Testis (tissue), 3 donors: Measurements from ENCODE around the gene SLF2. TPM values are rescaled to one million over a fixed set of nuclear protein-coding genes. Genes with fewer than 3 reads are reported as not detected.

Experiments
- DNase-seq: peaks from one replicate; pipeline ENCODE4 v3.0.0-alpha.2; 2019
- H3K27ac ChIP-seq, 2 donors: fragments of 200-600 bp; sonication (generic); one replicate each; pipeline ENCODE4 v1.5.1; 2019
- H3K27me3 ChIP-seq: fragments of 200-600 bp; sonication (generic); one replicate; pipeline ENCODE4 v1.5.1; 2019
- H3K36me3 ChIP-seq: fragments of 200-600 bp; sonication (generic); one replicate; pipeline ENCODE4 v1.5.1; 2017; ENCODE audit warnings: low read depth; ENCODE audit errors: missing control alignments
- H3K4me1 ChIP-seq: fragments of 200-600 bp; sonication (generic); one replicate; pipeline ENCODE4 v1.5.1; 2019
- H3K4me3 ChIP-seq, 2 donors: fragments of 200-600 bp; sonication (generic); one replicate each; pipeline ENCODE4 v1.5.1; 2017 to 2019
- H3K9me3 ChIP-seq: fragments of 200-600 bp; sonication (generic); one replicate; pipeline ENCODE4 v1.5.1; 2017
- CTCF ChIP-seq, 3 experiments: fragments of 450-650 bp in 2 of 3; fragments of 200-600 bp in 1 of 3; sonication (generic) in 1 of 3; IDR thresholded peaks; one replicate each; pipeline ENCODE4 v1.5.1; 2016 to 2019; ENCODE audit warnings: antibody characterized with exemption in 3 of 3, mild to moderate bottlenecking in 2 of 3, moderate library complexity in 1 of 3
- POLR2A ChIP-seq: fragments of 450-650 bp; IDR thresholded peaks from one replicate; pipeline ENCODE4 v1.6.1; 2017; ENCODE audit warnings: antibody characterized with exemption, mild to moderate bottlenecking, moderate library complexity
- WGBS, 2 donors: methylation state at CpG; one replicate each; pipeline ENCODE4 v1.1.5; 2018; 5-methylcytosine and 5-hydroxymethylcytosine counted together
- intact Hi-C: fragments of 100-400 bp; cut with DNase I; formaldehyde crosslinking; loops from one replicate; pipeline ENCODE4 v1.15.1; 2023; ENCODE audit warnings: low total_unique reads
- polyA plus RNA-seq: library from polyadenylated mRNA; stranded (reverse); fragments of 350-450 nt; fragmentation: Illumina TruSeq; extraction: RNeasy Lipid Tissue Mini Kit (QIAGEN cat#74804); gene quantifications from one replicate; pipeline ENCODE4 v1.2.3, GENCODE V29; 2014; ENCODE audit warnings: low read depth, low replicate concordance; ENCODE audit not compliant: insufficient read depth
- total RNA-seq, 2 donors: library from RNA; depleted of rRNA; stranded (reverse); fragments of >200 nt; gene quantifications; one replicate each; pipeline ENCODE4 v1.2.3, GENCODE V29; 2016

SLF2 gene
- total and polyA plus RNA-seq, 3 donors from 2014 or later: 42.6 to 171 (median 150) TPM

- WGBS, 2 donors: 90 to 97% methylated on average over 1 of the region's 1 CpG
- no peak overlapping the region for H3K27ac ChIP-seq
Observed at GRCh38 chr10:100963826-100964225, 51.1 kb downstream of the SLF2 start.

GRCh38 chr10:100965820-100966219 lies 53.1 kb downstream of the SLF2 start:
- TF ChIP-seq CTCF (IDR thresholded peaks at IDR 0.05): no peak
- TF ChIP-seq POLR2A: no peak
- Histone ChIP-seq H3K27me3 (no peaks in the 10 kb centered on the region), H3K36me3 (no peaks in the 10 kb centered on the region), H3K9me3 (no peaks in the 10 kb centered on the region), H3K27ac (no peak overlapping the region), H3K4me1 (peaks cover 21% of the 10 kb centered on the region), H3K4me3 (no peak overlapping the region)
- intact Hi-C loops: no loop called here
- no peak for DNase-seq
- WGBS, 2 donors: 57 to 66% methylated on average over 5 of the region's 5 CpGs

More at GRCh38 chr10:100963826-100964225, 51.1 kb downstream of the SLF2 start:
- DNase-seq: no peak
- TF ChIP-seq CTCF (IDR thresholded peaks at IDR 0.05): no peak
- TF ChIP-seq POLR2A: no peak
- H3K4me1 ChIP-seq: peaks cover 6% of the 10 kb centered on the region
- no peaks in the 10 kb centered on the region for H3K27me3 ChIP-seq
- intact Hi-C loops: no loop called here
- no peak overlapping the region for H3K4me3 ChIP-seq
- no peaks in the 10 kb centered on the region for H3K36me3 ChIP-seq
- H3K9me3 ChIP-seq: no peaks in the 10 kb centered on the region

- WGBS, 2 donors: 75 to 87% methylated on average over 2 of the region's 2 CpGs
- Histone ChIP-seq H3K36me3 (no peaks in the 10 kb centered on the region), H3K9me3 (no peaks in the 10 kb centered on the region), H3K27me3 (no peaks in the 10 kb centered on the region), H3K4me1 (peaks cover 21% of the 10 kb centered on the region), H3K27ac (no peak overlapping the region), H3K4me3 (no peak overlapping the region)
- no peak for DNase-seq
- no peak for TF ChIP-seq POLR2A
- no peak for TF ChIP-seq CTCF (IDR thresholded peaks at IDR 0.05)
- intact Hi-C loops: no loop called here
Observed at GRCh38 chr10:100966887-100967286, 54.1 kb downstream of the SLF2 start.

GRCh38 chr10:100967332-100967731 lies 54.6 kb downstream of the SLF2 start:
- H3K4me1 ChIP-seq: peaks cover 21% of the 10 kb centered on the region

More at GRCh38 chr10:100967332-100967731, 54.6 kb downstream of the SLF2 start:
- H3K4me3 ChIP-seq: no peak overlapping the region
- no peak for TF ChIP-seq CTCF (IDR thresholded peaks at IDR 0.05)
- no peak for TF ChIP-seq POLR2A
- WGBS, 2 donors: 80 to 85% methylated on average over 2 of the region's 2 CpGs
- H3K27ac ChIP-seq: no peak overlapping the region
- H3K9me3 ChIP-seq: no peaks in the 10 kb centered on the region
- intact Hi-C loops: no loop called here
- H3K27me3 ChIP-seq: no peaks in the 10 kb centered on the region
- DNase-seq: no peak
- H3K36me3 ChIP-seq: no peaks in the 10 kb centered on the region
